T-helper 1 cell treated with Interleukin-12 subunit alpha and Interleukin-12 subunit beta and Interleukin-4 antibody, amounts not matched to agents 30 ng/mL and 1 ng/mL, for 36 hours (primary cell): ENCODE results near the gene THEM4. TPM values are rescaled to one million over a fixed set of nuclear protein-coding genes. Genes with fewer than 3 reads are reported as not detected.

Experiments used
- total RNA-seq: library from RNA; stranded (reverse); gene quantifications from 2 replicates; pipeline ENCODE4 v1.2.3, GENCODE V29; 2022

Gene THEM4
- total RNA-seq, 1 donor from 2014 or later = 31.9 TPM

Other genes starting within 250 kb of the THEM4 start
- gene CELF3, start 192.7 kb downstream of the THEM4 start, total RNA-seq = not detected in 2 replicates
- not detected in 2 replicates for gene RIIAD1, start 188.0 kb downstream of the THEM4 start, total RNA-seq
- gene MRPL9, start 146.0 kb downstream of the THEM4 start, total RNA-seq = 108 and 113 TPM in 2 replicates
- gene TDRKH, start 119.0 kb downstream of the THEM4 start, total RNA-seq = 20.3 and 20.8 TPM in 2 replicates
- 0.10 and 0.12 TPM in 2 replicates for gene LINGO4, start 104.1 kb downstream of the THEM4 start, total RNA-seq
- 1.5 and 1.9 TPM in 2 replicates for gene RORC, start 77.7 kb downstream of the THEM4 start, total RNA-seq
- 0.66 and 0.83 TPM in 2 replicates for gene C2CD4D, start 69.7 kb downstream of the THEM4 start, total RNA-seq
- not detected in 2 replicates for gene THEM5, start 55.8 kb downstream of the THEM4 start, total RNA-seq
- gene S100A10, start 84.3 kb upstream of the THEM4 start, total RNA-seq = 263 and 272 TPM in 2 replicates
- 450 TPM in 2 replicates for gene S100A11, start 127.5 kb upstream of the THEM4 start, total RNA-seq
- gene TCHHL1, start 179.6 kb upstream of the THEM4 start, total RNA-seq = not detected in 2 replicates
- 0.07 TPM in 1 of 2 replicates, not detected in the other for gene TCHH, start 205.9 kb upstream of the THEM4 start, total RNA-seq
- not detected in 2 replicates for gene RPTN, start 249.7 kb upstream of the THEM4 start, total RNA-seq